GM23338 (cell line): ENCODE results near the gene RYR3. TPM values are rescaled to one million over a fixed set of nuclear protein-coding genes. Genes with fewer than 3 reads are reported as not detected.

Source experiments
- ATAC-seq: fragments of 200-7000 bp; cut with Tn5 transposase; 3 replicates; pipeline ENCODE4 v1.9.1; 2020
- DNase-seq: peaks from one replicate; pipeline ENCODE4 v3.0.0-alpha.2; 2015; ENCODE audit warnings: low spot score
- H2AFZ ChIP-seq: fragments of 200-600 bp; sonication (generic); 2 replicates; pipeline ENCODE4 v1.8.0; 2016; ENCODE audit warnings: antibody characterized with exemption, mild to moderate bottlenecking, moderate library complexity
- H3F3A ChIP-seq: fragments of 200-600 bp; sonication (generic); replicated peaks from 2 replicates; pipeline ENCODE4 v1.8.0; 2017; ENCODE audit warnings: antibody characterized with exemption, mixed run types, low read depth
- H3K27ac ChIP-seq: fragments of 200-600 bp; sonication (generic); 2 replicates; pipeline ENCODE4 v1.6.1; 2016; ENCODE audit warnings: low read depth
- H3K27me3 ChIP-seq: fragments of 200-600 bp; sonication (generic); 2 replicates; pipeline ENCODE4 v1.8.0; 2016; ENCODE audit warnings: mild to moderate bottlenecking, mixed run types, moderate library complexity; ENCODE audit not compliant: insufficient read depth
- H3K36me3 ChIP-seq: fragments of 200-600 bp; sonication (generic); 2 replicates; pipeline ENCODE4 v1.8.0; 2016; ENCODE audit warnings: mild to moderate bottlenecking; ENCODE audit not compliant: insufficient read depth
- H3K4me1 ChIP-seq: fragments of 200-600 bp; sonication (generic); 2 replicates; pipeline ENCODE4 v1.8.0; 2016; ENCODE audit warnings: mild to moderate bottlenecking, moderate library complexity; ENCODE audit not compliant: insufficient read depth
- H3K4me2 ChIP-seq: fragments of 200-600 bp; sonication (generic); 2 replicates; pipeline ENCODE4 v1.7.1; 2017; ENCODE audit warnings: mixed run types
- H3K4me3 ChIP-seq: fragments of 200-600 bp; sonication (generic); 2 replicates; pipeline ENCODE4 v1.6.1; 2016; ENCODE audit warnings: mixed run types
- H3K79me2 ChIP-seq: fragments of 200-600 bp; sonication (generic); replicated peaks from 2 replicates; pipeline ENCODE4 v1.8.0; 2017; ENCODE audit warnings: mild to moderate bottlenecking; ENCODE audit not compliant: insufficient read depth
- H3K9me2 ChIP-seq: fragments of 200-600 bp; sonication (generic); 2 replicates; pipeline ENCODE4 v1.8.0; 2017; ENCODE audit not compliant: insufficient read depth
- H4K20me1 ChIP-seq: fragments of 200-600 bp; sonication (generic); replicated peaks from 2 replicates; pipeline ENCODE4 v1.8.0; 2017; ENCODE audit warnings: mild to moderate bottlenecking; ENCODE audit not compliant: insufficient read depth
- H3K27ac Mint-ChIP-seq: 2 replicates; pipeline ENCODE4 v1.8.0; 2020; ENCODE audit warnings: inconsistent platforms, mild to moderate bottlenecking, moderate library complexity, mixed read lengths
- H3K27me3 Mint-ChIP-seq: 3 replicates; pipeline ENCODE4 v1.8.0; 2022; ENCODE audit warnings: low read depth, mild to moderate bottlenecking, moderate library complexity, mixed read lengths, inconsistent platforms; ENCODE audit not compliant: insufficient read depth, poor library complexity
- H3K36me3 Mint-ChIP-seq: 3 replicates; pipeline ENCODE4 v1.8.0; 2021; ENCODE audit warnings: low read depth, mild to moderate bottlenecking, inconsistent platforms, moderate library complexity, mixed read lengths
- H3K4me1 Mint-ChIP-seq: 3 replicates; pipeline ENCODE4 v1.8.0; 2020; ENCODE audit warnings: mild to moderate bottlenecking, inconsistent platforms, mixed read lengths
- H3K4me3 Mint-ChIP-seq: 3 replicates; pipeline ENCODE4 v1.8.0; 2021; ENCODE audit warnings: moderate library complexity, mild to moderate bottlenecking, inconsistent platforms, mixed read lengths
- H3K9me3 Mint-ChIP-seq: 3 replicates; pipeline ENCODE4 v1.8.0; 2020; ENCODE audit warnings: moderate library complexity, mild to moderate bottlenecking, inconsistent platforms, mixed read lengths
- CREB1 ChIP-seq: fragments of 250-450 bp; sonication (Bioruptor Pico); IDR thresholded peaks from 2 replicates; pipeline ENCODE4 v1.5.0; 2020; ENCODE audit warnings: low read depth, mild to moderate bottlenecking, moderate library complexity
- EZH2 ChIP-seq: fragments of 200-600 bp; sonication (generic); IDR thresholded peaks from one replicate; pipeline ENCODE4 v1.8.0; 2017; ENCODE audit warnings: antibody characterized with exemption, mild to moderate bottlenecking, low read depth; ENCODE audit not compliant: unreplicated experiment
- EZH2phosphoT487 ChIP-seq: fragments of 200-600 bp; sonication (generic); IDR thresholded peaks from one replicate; pipeline ENCODE4 v1.8.1; 2018; ENCODE audit warnings: antibody characterized with exemption; ENCODE audit not compliant: unreplicated experiment
- JUNB ChIP-seq: IDR thresholded peaks from one replicate; pipeline ENCODE4 v1.6.1; 2016; ENCODE audit warnings: antibody characterized with exemption; ENCODE audit not compliant: unreplicated experiment
- NANOG ChIP-seq: IDR thresholded peaks from 2 replicates; pipeline ENCODE4 v1.6.1; 2016; ENCODE audit warnings: antibody characterized with exemption, borderline replicate concordance
- POLR2AphosphoS5 ChIP-seq: IDR thresholded peaks from 2 replicates; pipeline ENCODE4 v1.6.1; 2016; ENCODE audit warnings: antibody characterized with exemption, low read depth
- STAT1 ChIP-seq: IDR thresholded peaks from one replicate; pipeline ENCODE4 v1.6.1; 2016; ENCODE audit warnings: antibody characterized with exemption; ENCODE audit not compliant: unreplicated experiment
- ZNF114 ChIP-seq: fragments of 250-450 bp; sonication (Bioruptor Pico); IDR thresholded peaks from 2 replicates; pipeline ENCODE4 v1.5.0; 2020; ENCODE audit warnings: mild to moderate bottlenecking, moderate library complexity
- ZNF331 ChIP-seq: fragments of 250-450 bp; sonication (Bioruptor Pico); IDR thresholded peaks from 2 replicates; pipeline ENCODE4 v1.5.0; 2020; ENCODE audit warnings: low read depth, mild to moderate bottlenecking, moderate library complexity
- polyA plus RNA-seq: library from polyadenylated mRNA; unstranded; fragments of >200 nt; fragmentation: Nextera tagmentation; extraction: Ambion mirVana; gene quantifications from 2 replicates; pipeline ENCODE4 v1.2.1, GENCODE V29; 2016
- total RNA-seq: library from RNA; depleted of rRNA; stranded (reverse); fragments of >200 nt; shearing (Covaris generic); gene quantifications from 2 replicates; pipeline ENCODE4 v1.2.3, GENCODE V29; 2014
- TF ChIP-seq, protein P1 (sequence below), 2 experiments: fragments of 200-600 bp in 1 of 2; sonication (generic) in 1 of 2; conservative IDR thresholded peaks; 2 replicates each; pipeline versions ENCODE4 v1.5.1 to v1.6.1; 2016 to 2017; ENCODE audit warnings: antibody characterized with exemption in 2 of 2, low read depth in 2 of 2, mild to moderate bottlenecking in 2 of 2, moderate library complexity in 1 of 2
- TF ChIP-seq, protein P2 (sequence below): fragments of 250-450 bp; sonication (Bioruptor Pico); IDR thresholded peaks from 2 replicates; pipeline ENCODE4 v1.5.0; 2020; ENCODE audit warnings: mild to moderate bottlenecking, moderate library complexity
- TF ChIP-seq, protein P3 (sequence below): IDR thresholded peaks from 2 replicates; pipeline ENCODE4 v1.6.1; 2016; ENCODE audit warnings: antibody characterized with exemption
- TF ChIP-seq, protein P4 (sequence below): IDR thresholded peaks from one replicate; pipeline ENCODE4 v1.6.1; 2018; ENCODE audit warnings: antibody characterized with exemption; ENCODE audit not compliant: unreplicated experiment

The RYR3 gene
- total and polyA plus RNA-seq, 2 experiments from 2014 or later = 1.1 to 1.2 TPM

DNA sequence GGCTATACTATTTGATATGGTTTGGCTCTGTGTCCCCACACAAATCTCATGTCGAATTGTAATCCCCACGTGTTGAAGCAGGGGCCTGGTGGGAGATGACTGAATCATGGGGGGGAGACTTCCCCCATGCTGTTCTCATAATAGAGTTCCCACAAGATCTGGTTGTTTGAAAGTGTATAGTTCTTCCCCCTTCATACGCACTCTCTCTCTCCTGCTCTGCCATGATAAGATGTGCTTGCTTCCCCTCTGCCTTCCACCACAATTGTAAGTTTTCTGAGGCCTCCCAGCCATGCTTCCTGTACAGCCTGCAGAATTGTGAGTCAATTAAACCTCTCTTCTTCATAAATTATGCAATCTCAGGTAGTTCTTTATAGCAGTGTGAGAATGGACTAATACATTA is 367.4 kb downstream of the RYR3 start:
- Mint-ChIP-seq H3K9me3 (no peaks in the 10 kb centered on the region), H3K27me3 (peaks cover 7% of the 10 kb centered on the region), H3K36me3 (no peaks in the 10 kb centered on the region), H3K4me3 (no peak overlapping the region), H3K27ac (no peak overlapping the region), H3K4me1 (peaks cover 2% of the 10 kb centered on the region; the same call in 2 of the 3 replicates)
- no peak overlapping the region for H2AFZ ChIP-seq
- no peaks in the 10 kb centered on the region for H3K27me3 ChIP-seq
- H3F3A ChIP-seq = no peaks in the 10 kb centered on the region
- H3K4me2 ChIP-seq = no peak overlapping the region
- ATAC-seq = no peak
- H3K79me2 ChIP-seq = no peaks in the 10 kb centered on the region
- no peaks in the 10 kb centered on the region for H3K9me2 ChIP-seq
- no peak for DNase-seq
- TF ChIP-seq POLR2AphosphoS5 (no peak), STAT1 (no peak), ZNF114 (CRISPR knock-in tag) (no peak), JUNB (no peak), NANOG (no peak), ZNF331 (CRISPR knock-in tag) (no peak), CREB1 (no peak), EZH2phosphoT487 (no peak), EZH2 (no peak)
- TF ChIP-seq, protein P1, sequence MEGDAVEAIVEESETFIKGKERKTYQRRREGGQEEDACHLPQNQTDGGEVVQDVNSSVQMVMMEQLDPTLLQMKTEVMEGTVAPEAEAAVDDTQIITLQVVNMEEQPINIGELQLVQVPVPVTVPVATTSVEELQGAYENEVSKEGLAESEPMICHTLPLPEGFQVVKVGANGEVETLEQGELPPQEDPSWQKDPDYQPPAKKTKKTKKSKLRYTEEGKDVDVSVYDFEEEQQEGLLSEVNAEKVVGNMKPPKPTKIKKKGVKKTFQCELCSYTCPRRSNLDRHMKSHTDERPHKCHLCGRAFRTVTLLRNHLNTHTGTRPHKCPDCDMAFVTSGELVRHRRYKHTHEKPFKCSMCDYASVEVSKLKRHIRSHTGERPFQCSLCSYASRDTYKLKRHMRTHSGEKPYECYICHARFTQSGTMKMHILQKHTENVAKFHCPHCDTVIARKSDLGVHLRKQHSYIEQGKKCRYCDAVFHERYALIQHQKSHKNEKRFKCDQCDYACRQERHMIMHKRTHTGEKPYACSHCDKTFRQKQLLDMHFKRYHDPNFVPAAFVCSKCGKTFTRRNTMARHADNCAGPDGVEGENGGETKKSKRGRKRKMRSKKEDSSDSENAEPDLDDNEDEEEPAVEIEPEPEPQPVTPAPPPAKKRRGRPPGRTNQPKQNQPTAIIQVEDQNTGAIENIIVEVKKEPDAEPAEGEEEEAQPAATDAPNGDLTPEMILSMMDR (conservative IDR thresholded peaks at IDR 0.05; ENCODE audit: low read depth in 2 of 2) = no peak
- TF ChIP-seq, protein P2, sequence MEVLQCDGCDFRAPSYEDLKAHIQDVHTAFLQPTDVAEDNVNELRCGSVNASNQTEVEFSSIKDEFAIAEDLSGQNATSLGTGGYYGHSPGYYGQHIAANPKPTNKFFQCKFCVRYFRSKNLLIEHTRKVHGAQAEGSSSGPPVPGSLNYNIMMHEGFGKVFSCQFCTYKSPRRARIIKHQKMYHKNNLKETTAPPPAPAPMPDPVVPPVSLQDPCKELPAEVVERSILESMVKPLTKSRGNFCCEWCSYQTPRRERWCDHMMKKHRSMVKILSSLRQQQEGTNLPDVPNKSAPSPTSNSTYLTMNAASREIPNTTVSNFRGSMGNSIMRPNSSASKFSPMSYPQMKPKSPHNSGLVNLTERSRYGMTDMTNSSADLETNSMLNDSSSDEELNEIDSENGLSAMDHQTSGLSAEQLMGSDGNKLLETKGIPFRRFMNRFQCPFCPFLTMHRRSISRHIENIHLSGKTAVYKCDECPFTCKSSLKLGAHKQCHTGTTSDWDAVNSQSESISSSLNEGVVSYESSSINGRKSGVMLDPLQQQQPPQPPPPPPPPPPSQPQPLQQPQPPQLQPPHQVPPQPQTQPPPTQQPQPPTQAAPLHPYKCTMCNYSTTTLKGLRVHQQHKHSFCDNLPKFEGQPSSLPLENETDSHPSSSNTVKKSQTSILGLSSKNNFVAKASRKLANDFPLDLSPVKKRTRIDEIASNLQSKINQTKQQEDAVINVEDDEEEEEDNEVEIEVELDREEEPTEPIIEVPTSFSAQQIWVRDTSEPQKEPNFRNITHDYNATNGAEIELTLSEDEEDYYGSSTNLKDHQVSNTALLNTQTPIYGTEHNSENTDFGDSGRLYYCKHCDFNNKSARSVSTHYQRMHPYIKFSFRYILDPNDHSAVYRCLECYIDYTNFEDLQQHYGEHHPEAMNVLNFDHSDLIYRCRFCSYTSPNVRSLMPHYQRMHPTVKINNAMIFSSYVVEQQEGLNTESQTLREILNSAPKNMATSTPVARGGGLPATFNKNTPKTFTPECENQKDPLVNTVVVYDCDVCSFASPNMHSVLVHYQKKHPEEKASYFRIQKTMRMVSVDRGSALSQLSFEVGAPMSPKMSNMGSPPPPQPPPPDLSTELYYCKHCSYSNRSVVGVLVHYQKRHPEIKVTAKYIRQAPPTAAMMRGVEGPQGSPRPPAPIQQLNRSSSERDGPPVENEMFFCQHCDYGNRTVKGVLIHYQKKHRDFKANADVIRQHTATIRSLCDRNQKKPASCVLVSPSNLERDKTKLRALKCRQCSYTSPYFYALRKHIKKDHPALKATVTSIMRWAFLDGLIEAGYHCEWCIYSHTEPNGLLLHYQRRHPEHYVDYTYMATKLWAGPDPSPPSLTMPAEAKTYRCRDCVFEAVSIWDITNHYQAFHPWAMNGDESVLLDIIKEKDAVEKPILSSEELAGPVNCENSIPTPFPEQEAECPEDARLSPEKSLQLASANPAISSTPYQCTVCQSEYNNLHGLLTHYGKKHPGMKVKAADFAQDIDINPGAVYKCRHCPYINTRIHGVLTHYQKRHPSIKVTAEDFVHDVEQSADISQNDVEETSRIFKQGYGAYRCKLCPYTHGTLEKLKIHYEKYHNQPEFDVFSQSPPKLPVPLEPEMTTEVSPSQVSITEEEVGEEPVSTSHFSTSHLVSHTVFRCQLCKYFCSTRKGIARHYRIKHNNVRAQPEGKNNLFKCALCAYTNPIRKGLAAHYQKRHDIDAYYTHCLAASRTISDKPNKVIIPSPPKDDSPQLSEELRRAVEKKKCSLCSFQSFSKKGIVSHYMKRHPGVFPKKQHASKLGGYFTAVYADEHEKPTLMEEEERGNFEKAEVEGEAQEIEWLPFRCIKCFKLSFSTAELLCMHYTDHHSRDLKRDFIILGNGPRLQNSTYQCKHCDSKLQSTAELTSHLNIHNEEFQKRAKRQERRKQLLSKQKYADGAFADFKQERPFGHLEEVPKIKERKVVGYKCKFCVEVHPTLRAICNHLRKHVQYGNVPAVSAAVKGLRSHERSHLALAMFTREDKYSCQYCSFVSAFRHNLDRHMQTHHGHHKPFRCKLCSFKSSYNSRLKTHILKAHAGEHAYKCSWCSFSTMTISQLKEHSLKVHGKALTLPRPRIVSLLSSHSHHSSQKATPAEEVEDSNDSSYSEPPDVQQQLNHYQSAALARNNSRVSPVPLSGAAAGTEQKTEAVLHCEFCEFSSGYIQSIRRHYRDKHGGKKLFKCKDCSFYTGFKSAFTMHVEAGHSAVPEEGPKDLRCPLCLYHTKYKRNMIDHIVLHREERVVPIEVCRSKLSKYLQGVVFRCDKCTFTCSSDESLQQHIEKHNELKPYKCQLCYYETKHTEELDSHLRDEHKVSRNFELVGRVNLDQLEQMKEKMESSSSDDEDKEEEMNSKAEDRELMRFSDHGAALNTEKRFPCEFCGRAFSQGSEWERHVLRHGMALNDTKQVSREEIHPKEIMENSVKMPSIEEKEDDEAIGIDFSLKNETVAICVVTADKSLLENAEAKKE (CRISPR knock-in tag) = no peak
- TF ChIP-seq, protein P3, sequence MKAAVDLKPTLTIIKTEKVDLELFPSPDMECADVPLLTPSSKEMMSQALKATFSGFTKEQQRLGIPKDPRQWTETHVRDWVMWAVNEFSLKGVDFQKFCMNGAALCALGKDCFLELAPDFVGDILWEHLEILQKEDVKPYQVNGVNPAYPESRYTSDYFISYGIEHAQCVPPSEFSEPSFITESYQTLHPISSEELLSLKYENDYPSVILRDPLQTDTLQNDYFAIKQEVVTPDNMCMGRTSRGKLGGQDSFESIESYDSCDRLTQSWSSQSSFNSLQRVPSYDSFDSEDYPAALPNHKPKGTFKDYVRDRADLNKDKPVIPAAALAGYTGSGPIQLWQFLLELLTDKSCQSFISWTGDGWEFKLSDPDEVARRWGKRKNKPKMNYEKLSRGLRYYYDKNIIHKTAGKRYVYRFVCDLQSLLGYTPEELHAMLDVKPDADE = no peak
- TF ChIP-seq, protein P4, sequence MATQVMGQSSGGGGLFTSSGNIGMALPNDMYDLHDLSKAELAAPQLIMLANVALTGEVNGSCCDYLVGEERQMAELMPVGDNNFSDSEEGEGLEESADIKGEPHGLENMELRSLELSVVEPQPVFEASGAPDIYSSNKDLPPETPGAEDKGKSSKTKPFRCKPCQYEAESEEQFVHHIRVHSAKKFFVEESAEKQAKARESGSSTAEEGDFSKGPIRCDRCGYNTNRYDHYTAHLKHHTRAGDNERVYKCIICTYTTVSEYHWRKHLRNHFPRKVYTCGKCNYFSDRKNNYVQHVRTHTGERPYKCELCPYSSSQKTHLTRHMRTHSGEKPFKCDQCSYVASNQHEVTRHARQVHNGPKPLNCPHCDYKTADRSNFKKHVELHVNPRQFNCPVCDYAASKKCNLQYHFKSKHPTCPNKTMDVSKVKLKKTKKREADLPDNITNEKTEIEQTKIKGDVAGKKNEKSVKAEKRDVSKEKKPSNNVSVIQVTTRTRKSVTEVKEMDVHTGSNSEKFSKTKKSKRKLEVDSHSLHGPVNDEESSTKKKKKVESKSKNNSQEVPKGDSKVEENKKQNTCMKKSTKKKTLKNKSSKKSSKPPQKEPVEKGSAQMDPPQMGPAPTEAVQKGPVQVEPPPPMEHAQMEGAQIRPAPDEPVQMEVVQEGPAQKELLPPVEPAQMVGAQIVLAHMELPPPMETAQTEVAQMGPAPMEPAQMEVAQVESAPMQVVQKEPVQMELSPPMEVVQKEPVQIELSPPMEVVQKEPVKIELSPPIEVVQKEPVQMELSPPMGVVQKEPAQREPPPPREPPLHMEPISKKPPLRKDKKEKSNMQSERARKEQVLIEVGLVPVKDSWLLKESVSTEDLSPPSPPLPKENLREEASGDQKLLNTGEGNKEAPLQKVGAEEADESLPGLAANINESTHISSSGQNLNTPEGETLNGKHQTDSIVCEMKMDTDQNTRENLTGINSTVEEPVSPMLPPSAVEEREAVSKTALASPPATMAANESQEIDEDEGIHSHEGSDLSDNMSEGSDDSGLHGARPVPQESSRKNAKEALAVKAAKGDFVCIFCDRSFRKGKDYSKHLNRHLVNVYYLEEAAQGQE = no peak
- H3K36me3 ChIP-seq = no peaks in the 10 kb centered on the region
- no peak overlapping the region for H3K27ac ChIP-seq
- no peaks in the 10 kb centered on the region for H3K4me1 ChIP-seq
- no peak overlapping the region for H3K4me3 ChIP-seq
- H4K20me1 ChIP-seq = no peaks in the 10 kb centered on the region
